Activated CD4-positive, CD25-positive, alpha-beta regulatory T cell treated with anti-CD3 and anti-CD28 coated beads, Interleukin-2, amount 50 U/mL, for 72 hours (primary cell): Measurements from ENCODE around the gene TXNRD3.

Experiments
- DNase-seq: peaks from one replicate; pipeline ENCODE4 v3.0.0; 2021

TXNRD3 gene

DNA sequence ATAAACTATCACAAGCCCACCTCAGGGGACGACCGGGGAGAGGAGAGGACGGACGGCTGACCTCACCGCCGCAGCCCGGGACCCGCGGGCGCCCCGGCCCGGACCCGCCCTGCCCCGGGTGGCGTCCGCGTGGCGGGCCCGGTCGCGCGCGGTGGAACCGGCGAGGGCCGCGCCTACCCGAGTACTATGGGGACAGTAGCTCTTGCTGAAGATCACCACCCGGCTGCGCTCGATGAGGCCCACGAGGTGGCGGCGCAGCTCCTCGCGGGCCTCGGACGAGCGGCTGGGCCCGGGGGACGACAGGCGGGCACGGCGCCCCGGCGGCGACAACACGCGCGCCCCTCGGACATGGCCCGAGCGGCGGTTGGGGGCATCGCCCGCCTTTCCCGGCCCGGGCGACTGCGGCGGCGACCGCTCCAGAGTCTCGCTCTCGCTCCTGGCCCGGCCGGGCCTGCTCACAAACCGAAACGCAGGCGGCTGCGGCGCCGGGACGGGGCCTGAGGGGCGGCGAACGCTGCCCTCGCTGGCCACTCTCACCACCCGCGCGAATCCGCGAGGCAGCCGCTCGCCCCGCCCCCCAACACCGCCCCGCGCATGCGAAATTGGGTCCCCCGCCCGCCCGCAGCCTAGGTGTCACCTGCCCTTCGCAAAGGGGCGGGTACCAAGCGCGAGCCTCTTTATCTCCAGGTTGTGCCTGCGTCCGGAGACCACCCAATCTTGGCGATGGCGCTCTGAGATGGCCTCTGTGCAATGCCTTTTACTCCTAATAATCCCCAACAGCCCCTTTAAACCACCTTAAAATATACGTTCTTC lies at the start of gene TXNRD3:
Gene TXNRD3 (minus strand): TSS at position 554 of the 813 bp plus-strand sequence.
- DNase-seq = peak; percentile 76

DNA sequence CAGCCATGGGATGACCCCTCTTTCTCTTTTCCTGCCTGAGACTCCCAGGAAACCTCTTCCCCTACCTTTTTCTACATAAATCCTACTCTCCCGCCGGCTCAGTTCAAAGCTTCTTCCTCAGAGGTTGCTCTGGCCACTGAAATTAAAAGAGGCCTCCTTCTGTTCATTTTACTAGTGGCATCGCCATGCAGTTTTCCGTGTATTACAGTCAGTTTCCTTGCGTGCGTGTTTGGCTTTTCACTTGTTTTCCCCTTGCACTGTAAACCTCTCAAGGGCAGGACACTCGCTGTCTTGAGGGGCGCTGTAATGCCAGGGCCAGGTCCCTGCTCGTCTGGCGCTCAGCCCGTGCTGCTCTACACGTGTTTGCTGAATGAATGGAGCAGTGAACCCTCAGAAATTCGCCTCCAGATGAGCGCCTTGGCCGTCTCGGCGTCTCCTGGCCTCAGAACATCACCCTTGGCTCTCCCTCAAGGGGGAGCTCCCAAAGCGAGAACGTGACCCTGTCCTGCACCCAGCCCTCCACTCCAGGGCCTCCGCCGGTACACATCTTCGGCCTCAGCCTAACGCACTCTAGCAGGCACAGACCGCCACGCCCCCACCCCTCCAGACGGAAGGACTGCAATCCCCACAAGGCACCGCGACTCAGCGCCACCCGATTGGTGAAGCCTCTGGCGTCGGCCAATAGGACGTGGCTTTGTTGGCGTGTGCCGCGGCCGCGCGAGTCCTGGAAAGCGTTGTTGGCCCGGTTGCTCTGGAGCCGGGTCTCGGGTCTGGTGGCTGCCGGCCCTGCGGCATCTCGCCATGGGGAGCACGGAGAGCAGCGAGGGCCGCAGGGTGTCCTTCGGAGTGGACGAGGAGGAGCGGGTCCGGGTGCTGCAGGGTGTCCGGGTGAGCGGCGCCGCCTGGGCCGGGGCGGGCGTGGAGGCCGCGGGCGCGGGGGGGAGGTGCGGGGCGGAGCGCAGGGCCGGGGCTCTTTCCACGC lies 48.9 kb upstream of the TXNRD3 start, which contains the start of gene CHCHD6:
Gene CHCHD6 (plus strand): TSS at position 729 of the 982 bp plus-strand sequence. CDS start 73 bp downstream, at position 802.
- DNase-seq = peak; percentile 96

DNA sequence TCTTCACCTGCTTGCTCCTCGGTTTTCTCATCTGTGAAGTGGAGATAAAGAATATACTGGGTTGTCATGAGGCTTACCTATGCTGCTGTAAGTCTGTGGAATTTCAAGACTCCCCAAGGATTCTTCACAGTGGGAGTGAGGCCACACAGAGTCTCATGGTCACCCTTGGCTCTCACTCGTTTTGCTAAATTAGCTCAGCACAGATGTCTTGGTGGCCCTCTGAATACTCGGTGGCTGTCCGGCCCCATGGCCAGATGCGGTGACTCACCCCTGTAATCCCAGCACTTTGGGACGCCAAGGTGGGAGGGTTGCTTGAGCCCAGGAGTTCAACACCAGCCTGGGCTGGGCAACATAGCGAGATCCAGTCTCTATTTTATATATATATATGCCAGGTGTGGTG lies 44.1 kb upstream of the TXNRD3 start:
- DNase-seq = no peak

DNA sequence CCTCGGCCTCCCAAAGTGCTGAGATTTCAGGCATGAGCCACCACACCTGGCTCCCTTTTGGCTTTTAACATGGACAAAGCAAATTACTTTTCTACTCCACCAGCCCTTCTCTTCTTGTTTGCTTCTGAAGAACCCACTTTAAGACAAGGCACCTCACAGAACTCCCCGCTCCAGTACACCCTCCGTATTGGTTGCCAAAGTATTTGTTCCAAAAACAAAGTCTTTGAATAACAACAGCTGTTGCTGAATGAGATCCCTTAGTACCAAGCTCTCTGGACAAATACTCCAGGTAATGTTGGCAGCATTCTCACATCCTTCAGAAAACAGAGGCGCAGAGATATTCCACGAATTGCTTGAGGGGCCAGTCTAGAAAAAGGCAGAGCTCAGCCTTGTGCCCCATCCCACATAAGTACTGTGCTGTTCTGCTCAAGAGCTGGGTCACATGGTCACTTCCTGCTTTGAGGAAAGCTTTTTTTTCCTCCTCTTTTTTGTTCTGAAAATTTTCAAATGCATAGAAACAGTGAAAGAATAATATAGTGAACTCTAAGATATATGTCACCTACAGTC lies 41.9 kb upstream of the TXNRD3 start:
- no peak for DNase-seq

DNA sequence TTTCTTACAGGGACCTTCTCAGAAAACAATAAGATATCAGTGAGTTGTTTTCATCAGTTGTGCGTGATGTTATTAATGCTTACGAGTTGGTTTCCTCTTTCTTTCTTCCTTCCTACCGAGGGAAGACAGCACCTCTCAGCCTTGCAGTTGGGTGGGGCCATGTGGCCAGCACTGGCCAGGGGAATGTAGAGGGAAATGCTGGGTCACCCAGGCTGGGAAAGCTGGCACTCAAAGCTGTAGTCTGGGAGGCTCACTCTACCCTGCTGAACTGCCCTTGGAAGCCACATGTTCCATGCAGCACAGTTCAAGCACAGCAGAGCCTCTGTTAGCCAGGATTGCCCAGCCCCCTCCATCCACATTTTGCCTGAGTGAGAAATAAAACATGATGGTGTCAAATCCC lies 39.0 kb upstream of the TXNRD3 start:
- no peak for DNase-seq

DNA sequence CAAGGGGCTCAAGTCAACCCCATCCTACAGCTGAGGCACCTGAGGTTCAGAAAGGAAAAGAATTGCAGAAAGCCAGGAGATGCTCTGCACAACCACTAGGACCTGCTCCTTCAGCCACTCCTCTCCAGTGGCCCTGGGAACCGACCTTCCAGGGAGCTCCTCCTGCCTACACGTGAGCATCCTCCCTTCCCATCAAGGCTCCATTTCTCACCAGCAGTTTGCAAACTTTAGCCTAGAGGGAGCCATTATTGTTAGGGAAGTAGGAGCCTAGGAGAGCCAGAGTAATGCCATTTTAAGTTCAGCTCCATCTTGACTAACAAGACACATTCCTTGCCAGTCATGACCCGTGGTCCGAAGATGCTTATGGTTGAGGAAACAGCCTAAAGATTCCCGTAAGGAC lies 37.9 kb upstream of the TXNRD3 start:
- DNase-seq = no peak

DNA sequence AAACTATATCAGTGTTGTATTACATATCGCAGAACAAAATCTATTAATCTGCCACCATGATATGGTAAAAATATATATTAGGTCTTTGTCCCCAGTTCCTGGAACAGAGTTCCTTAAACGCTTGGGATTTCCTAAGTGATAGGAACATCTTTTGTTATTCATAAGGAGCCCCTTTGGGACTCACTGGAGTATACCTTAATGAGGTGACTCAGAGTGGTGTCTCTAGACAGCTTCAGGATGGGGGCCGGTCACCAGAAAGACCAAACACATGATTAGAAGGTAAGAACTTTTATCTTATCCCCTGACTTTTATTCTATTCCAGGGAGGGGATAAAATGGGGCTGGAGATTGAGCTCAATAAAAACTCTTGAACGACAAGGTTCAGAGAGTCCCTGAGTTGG lies 36.8 kb upstream of the TXNRD3 start:
- DNase-seq = no peak

DNA sequence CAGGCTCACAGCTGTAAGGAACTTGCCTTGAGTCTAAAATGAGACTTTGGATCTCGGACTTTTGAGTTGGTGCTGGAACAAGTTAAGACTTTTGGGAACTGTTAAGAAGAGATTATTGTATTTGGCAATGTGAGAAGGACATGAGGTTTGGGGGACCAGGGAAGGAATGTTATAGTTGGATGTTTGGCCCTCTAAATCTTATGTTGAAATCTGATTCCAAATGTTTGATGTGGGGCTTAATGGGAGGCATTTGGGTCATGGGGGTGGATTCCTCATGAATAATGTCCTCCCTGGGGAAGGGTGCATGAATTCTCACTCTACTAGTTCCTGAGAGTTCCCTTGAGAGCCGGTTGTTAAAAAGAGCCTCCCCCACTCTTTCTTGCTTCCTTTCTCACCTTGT lies 30.6 kb upstream of the TXNRD3 start:
- no peak for DNase-seq

DNA sequence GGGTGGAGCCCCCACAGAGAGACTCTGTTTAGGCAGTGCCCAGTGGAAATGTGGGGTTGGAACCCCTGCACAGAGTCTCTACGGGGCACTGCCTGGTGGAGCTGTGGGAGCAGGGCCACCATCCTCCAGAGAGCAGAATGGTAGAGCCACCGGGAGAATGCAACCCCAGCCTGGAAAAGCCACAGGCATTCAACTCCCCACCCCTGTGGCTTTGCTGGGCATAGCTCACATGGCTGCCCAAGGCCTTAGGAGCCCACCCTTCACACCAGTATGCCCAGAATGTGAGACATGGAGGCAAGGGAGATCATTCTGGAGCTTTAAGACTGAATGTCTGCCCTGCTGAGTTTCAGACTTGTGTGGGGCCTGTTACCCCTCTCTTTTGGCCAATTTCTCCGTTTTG lies 30.1 kb upstream of the TXNRD3 start:
- no peak for DNase-seq

DNA sequence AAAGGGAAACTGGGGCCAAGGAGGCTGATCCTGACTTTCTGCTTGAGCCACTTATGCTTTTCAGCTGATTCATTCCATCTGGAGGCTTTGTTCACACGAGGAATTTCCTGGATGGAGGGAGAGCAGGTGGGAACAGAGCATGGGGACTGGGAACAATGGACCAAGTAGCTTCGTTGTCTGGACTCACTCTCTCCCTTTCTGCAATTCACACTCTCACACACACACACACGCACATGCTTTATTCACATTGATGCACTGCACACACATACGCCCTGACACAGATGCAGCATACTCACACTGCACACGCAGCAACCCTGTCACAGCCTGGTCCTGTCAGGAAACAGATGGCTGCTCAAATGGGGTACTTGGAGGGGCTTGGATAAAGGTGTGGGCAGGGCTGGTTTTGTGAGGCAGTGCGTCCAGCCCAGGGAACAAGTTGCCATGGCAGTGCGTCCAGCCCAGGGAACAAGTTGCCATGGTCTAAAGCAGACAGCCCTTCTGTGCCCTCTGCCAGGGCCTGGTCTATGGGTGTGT lies 29.4 kb upstream of the TXNRD3 start:
- no peak for DNase-seq

DNA sequence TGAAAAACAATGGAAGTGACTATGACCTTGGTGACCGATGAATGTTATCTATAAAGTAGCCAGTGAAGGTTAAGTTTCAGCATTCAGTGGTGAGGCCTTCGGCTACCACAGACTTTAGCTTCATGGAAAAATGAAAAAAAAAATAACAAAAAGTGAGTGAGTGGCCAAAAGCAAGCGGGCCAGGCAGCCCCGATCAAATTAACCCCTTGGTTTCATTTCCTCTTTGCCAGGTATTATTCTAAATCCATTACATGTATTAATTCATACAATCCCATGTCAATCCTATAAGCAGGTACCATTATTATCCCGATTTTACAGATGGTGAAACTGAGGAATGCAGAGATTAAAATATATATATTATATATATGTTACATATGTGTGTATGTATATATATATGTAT lies 28.1 kb upstream of the TXNRD3 start:
- DNase-seq = no peak

DNA sequence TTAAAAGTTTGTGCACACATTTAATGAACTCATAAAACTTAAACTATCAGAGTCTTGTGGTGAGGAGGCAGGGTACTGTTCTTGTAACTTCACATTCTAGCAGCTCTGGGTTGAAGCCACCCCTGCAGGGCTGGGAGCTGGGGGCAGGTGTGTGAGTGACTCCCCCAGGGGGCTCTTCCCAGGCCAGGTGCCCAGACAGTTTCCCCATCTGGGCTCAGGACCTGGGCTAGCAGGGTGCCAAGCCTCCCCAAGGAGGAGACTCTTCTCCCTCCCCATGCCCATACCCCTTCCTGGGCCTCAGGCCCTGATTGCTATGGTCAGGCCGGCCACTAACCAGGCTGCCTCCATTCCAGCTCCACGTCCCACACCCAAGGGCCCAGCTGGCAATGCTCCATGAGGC lies 27.1 kb upstream of the TXNRD3 start:
- DNase-seq = no peak

DNA sequence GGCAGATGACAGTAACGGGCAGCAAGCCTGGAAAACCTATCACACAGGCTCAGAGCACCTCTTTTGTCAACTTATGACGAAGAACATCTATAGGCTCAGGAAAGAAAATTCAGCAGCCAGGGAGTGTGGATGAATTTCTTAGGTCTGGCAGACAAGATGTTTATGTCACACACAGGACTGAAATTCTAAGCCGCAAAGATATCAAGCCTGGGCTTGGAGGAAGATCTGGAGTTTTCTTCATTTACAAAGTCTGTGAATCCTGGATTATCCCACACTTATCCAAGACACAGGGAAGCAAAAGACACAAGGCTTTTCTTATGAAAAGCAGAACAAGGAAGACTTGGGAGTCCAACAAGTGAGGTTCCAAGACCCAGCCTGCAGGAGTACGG lies 25.7 kb upstream of the TXNRD3 start:
- no peak for DNase-seq

DNA sequence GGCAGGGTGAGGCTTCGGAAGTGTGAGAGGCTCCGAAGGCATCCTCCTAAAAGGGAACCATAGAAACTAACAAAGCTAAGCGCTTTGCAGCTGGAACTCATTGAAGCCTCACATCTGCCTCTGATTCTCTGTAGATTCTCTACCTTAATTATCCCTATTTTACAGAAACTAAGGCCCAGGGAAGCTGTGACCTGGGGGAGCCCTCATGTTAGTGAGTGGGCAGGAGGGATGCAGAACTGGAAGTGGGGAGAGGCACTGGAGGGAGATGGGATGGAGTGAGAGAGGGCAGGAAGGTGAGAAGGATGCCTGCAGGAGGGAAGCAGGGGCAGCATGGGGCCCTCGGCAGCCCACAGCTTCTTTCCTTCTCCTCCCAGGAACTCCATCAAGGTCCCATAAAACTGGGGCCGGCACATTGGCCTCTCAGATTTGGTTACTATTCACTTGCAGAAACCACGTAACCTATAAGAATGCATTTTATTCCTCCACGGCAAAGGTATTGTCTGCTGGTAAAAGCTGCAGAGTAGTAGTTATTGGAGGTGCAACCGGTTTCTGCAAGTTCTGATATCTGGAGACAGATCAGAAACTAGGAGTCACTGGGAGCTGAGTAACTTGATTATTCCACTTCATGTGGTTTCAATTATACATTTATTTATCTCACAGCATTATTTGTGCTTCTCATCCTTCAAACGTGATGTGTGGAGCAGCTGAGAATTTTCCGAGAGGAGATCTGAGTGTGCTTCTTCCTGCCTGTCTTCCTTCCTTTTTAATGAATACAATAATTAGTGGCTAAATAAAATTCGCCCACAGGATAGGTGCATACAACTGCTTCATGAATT lies 25.1 kb upstream of the TXNRD3 start:
- no peak for DNase-seq

DNA sequence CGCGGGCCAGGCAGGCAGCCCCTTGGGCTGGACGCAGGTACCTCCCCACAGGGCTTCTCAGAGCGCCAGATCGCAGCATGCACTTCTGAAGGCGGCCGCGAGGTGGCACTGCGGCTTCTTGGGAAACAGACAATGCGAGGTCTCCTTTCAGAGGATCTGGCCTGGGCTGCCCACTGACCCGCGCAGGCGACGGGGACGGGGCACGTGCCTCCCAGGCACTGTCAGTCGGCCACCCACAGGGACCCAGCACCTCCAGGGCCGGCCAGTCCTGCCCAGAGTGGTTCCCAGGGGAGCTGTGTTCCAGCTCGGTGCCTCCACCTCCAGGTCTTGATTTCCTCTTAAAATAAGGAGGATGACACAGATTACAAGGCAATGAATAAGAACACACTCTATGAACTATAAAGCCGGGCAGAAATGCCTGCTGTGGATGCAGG lies 24.4 kb upstream of the TXNRD3 start:
- peak; percentile 88 for DNase-seq

DNA sequence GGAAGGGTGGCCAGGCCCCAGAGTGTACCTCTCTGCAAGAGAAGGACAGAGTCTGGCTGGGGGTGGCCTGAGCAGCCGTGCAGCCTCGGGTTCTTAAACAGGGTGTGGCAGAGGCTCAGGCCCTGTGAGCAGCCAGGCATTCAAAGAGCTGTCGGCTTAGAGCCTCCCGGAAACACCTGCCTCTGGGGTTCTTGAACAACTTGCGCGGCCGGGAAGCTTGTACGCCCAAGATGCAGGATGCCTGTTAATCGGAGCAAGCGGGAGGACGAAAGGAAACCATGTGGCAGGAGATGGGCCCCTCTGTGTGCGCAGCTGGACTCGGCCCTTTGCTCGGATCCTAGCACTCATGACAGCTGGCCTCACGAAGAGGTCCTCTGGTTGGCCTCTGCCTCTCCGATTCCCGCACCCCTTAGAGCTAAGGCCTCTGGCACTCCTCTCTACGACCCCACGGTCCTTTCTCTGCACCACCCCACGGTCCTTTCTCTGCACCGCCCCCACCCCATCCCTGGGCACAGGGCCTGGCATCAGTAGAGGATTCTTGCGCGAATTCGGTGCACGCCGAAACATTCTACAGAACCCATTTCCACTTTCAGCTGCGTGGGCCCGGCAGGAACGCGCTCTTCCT lies 23.9 kb upstream of the TXNRD3 start:
- DNase-seq = no peak

DNA sequence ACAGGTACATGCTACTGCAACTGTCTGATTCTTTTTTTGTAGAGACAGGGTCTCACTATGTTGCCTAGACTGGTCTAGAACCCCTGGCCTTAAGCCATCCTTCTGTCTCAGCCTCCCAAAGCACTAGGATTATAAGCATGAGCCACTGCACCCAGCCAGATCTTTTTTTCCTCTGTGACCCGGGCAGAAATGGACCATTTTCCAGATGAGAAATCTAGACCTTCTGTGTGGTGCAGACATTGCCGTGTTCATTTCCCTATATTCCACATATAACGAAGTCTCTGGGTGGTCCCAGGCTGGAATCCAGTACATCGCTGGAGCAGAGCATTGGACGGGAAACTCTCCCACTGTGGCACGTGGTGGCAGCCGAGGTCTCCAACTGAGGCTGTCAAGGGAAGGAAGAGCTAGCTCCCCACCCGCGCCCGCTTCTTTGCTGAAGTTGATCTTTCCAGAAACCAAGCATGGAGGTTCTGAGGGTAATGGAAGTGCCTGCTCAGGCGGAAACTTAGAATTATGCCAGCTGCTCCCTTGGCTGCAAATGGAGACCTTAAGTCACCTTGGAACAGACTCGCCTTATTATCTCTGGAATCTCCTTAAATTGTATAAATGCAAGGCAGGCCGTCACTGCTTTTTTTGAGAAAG lies 23.1 kb upstream of the TXNRD3 start:
- no peak for DNase-seq

DNA sequence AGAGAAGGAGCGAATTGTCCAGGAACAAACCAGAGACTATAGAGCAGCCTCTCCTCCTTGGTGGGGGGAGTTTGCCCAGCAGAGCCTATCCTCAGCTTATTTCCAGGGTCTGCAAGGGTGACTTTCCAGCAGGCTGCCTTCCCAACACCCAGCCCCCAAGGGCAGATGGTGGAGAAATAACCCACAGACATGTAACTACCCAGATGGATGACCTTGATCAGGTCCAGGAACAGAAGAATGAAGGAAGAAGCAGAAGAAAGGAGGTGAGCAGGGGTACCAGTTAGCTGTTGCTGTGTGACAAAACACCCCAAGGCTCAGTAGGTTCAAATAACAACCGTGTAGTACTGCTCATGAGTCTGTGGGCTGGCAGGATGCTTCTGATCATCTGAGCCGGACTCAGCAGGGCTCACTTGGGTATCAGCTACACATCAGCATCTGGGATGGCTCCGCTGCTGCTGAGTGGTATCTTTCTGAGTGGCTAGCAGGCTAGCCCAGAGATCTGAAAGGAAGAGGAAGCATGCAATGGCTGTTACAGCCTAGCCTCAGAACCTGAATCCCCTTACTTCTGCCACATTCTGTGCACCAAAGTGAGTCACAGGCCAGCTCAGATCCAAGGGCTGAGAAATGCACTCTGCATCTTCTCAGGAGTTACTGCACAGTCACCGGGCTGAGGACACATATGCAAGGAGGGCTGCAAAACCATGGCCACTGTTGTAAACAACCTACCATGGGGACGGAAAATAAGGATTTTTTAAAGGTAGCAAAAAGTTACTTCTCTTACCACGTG lies 22.2 kb upstream of the TXNRD3 start:
- DNase-seq = no peak

DNA sequence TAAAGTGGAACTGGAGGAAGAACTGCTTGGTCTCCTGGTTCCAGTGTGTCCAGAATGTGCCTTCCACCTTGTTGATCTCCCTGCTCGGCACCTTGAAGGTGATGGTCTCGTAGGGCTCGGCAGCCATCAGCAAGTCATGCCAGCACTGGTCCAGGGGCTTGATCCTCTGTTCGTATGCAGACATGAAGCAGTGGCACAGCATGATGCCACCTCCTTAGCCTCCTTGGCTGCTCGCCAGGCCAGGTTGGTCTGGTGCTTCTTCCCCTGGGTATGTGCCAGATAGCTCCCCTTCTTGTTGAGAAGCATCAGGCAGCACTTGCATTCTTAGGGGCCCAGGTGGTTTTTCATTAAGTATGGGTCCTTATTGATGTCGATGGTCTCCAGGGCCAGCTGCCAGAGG lies 17.8 kb upstream of the TXNRD3 start:
- DNase-seq = no peak

DNA sequence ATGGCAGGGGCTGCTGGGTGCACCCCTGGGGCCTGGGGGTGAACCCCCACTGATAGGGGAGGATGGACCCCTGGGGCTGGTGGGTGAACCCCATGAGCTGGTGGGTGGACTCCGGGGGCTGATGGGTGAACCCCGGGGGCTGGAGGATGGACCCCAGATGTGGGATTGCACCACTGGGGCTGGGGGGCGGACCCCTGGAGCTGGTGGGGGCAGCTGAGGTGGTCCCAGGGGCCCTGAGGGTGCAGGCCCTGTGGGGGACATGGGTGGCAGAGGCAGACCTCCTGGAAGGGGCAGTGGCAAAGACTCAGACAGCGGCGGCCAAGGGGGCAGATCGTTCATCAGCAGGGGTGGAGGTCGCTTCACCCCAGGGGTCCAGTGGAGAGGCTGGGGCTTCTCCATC lies 17.4 kb upstream of the TXNRD3 start:
- no peak for DNase-seq
